ENCODE data around the gene NRIP2.

DNA sequence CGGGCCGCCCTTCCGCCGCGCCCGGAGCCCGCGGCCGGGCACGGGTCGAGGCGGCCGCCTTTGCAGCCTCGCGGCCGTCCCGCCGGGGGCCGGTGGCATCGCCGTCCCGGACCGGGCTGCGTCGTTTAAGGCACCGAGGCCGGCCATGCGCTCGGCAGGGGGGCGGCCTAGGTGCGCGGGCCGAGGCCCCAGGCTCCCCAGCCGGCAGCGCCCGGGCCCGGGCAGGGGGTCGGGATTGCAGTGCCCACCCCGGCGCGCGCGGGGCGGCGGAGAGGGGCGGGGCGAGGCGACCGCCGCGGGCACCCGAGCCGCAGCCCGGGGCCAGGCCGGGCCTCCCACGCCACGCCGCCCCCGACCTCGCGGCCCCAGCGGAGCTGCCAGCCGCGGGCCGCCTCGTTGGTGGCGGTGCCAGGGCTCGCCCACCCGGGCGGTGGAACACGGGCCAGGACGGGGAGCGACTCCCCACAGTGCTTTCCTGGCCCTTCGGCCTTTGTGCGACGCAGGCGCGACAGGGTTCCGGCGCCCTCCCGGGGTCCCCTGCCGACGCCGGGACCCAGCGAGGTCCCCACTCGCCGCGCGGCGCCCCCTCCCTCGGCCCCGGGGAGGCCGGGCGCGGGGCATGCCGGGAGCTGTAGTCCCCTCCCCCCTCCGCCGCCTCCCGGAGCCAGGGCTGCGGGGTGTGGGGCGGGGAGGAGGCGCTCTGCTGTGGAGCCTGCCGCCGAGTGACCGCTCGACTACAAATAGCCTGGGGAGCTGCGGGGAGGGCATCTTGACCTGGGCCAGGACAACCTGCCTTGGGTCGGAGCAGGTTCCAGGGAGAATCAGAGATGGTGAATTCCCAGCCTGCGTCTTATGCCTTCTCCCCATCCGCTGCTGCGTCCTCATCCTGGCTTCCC is 39.3 kb downstream of the NRIP2 start:
- peak; percentile 77 to 82 for TF ChIP-seq POLR2A (IDR thresholded peaks at IDR 0.05)
- TF ChIP-seq CTCF (IDR thresholded peaks at IDR 0.05 in 4 of 5, conservative IDR thresholded peaks at IDR 0.05 in 1 of 5): no peak

Measured in gastrocnemius medialis (tissue), 4 donors.